ENCODE results near the gene IER3IP1. TPM values are rescaled to one million over a fixed set of nuclear protein-coding genes. Genes with fewer than 3 reads are reported as not detected.

Gene IER3IP1, protein sequence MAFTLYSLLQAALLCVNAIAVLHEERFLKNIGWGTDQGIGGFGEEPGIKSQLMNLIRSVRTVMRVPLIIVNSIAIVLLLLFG
- total RNA-seq: 10 to 100 TPM; 23.7 to 30.0 TPM

DNA sequence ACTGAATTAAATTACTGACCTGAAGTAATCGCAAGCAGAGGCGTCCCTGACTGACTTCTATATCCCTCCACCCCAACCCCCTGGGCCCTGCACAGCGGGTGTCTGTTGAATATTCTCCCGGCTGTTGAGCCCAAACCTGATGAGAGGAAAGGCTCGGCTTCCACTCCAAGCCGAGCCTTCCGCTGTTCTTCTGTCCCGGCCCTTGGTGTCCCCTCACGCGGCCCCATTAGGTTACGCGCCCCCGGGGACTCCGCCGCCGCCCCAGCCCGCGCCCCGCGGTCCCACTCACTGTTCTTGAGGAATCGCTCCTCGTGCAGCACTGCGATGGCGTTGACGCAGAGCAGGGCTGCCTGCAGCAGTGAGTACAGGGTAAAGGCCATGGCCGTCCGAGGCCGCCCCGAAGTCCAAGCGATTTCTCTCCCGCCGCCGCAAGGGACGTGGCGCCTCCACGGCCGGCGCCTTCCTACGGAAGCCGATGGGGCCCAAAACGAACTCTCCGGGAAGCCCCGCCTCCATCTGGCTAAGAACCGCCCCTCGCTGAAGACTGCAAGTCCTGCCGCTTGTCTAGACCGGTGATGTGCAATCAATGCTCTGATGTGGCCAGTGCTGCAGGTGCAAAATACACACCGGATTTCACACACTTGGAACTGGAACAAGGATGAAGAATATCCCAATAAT, at the start of gene IER3IP1:
IER3IP1 (minus strand) TSS at position 467 of the 678 bp plus-strand sequence; CDS start at position 380, 87 bp downstream.

DNA sequence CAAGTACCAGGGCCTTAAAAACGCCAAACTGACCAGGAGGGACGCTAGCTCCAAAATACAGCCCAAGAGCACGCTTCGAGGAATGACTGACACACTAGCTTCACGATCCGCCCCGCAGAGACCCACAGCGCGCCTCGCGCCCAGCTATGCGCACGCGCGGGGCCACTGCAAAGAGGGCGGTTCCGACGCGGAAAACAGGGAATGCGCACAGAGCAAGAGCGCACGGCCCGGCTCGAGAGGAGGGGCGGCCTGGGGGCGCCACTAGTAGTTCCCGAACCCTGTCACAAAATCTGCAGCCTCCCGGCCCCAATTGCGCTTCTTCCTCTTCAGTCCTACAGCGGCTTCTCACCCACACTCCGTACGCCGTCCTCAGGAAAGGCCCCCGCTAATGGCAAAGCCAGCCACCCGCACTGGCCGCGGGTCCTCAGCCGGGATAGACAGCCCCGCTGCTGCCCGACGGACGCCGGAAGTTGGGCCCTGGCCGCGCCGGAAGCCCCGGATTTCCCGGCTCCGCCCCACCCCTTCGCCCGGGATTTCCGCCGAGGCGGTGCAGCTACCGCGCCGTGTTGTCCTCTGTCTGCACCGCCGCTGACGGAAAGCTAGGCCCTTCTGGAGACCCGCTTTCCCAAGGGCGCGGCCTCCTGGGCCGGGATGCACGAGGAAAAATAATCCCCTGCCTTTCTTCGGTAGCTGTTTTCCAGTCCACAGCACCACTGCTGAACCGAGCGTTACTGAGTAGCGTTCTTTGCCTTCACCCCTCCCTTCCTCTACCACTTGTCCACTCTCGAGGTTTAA, 25.9 kb downstream of the IER3IP1 start, which contains the start of gene HDHD2:
HDHD2 (minus strand) TSS at position 472 of the 795 bp plus-strand sequence. CDS start 14,061 bp downstream, outside the sequence.

Small RNA genes within 50 kb of the gene (small RNA-seq; reads per million reads assigned to genes)
- gene AC012254.4: 0 reads per million in 2 donors

Other genes starting within 250 kb of the IER3IP1 start
- not detected for gene ELOA2, start 140.7 kb downstream of the IER3IP1 start, total RNA-seq
- 10 to 100 TPM; 19.3 to 25.5 TPM for gene HDHD2, start 25.9 kb downstream of the IER3IP1 start, total RNA-seq
- gene SKOR2, start 75.3 kb upstream of the IER3IP1 start, total RNA-seq: not detected